ENCODE results near the gene SLC41A1. TPM values are rescaled to one million over a fixed set of nuclear protein-coding genes. Genes with fewer than 3 reads are reported as not detected.

Gene SLC41A1
- total RNA-seq, 1 donor from 2014 or later: 34.8 TPM

DNA sequence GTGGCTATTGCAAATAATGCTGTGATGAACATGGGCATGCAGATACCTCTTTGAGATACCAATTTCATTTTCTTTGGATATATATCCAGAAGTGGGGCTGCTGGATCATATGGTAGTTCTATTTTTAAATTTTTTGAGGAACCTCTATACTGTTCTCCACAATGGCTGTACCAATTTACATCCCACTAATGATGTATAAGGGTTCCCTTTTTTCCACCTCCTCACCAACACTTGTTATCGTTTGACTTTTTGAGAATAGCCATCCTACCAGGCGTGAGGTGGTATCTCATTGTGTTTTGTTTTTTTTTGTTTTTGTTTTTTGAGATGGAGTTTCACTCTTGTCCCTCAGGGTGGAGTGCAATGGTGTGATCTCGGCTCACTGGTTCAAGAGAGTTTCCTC is 56.4 kb downstream of the SLC41A1 start:
- H3K4me1 Mint-ChIP-seq (ENCODE audit: low read depth): peaks cover 5% of the 10 kb centered on the region
- no peaks in the 10 kb centered on the region for H3K9me3 Mint-ChIP-seq
- intact Hi-C loops (cut with micrococcal nuclease): no loop called here
- H3K4me3 Mint-ChIP-seq: no peak overlapping the region
- DNase-seq (ENCODE audit: low spot score): no peak
- no peak overlapping the region for H3K27ac Mint-ChIP-seq
- H3K36me3 Mint-ChIP-seq (ENCODE audit: low read depth): peaks cover 11% of the 10 kb centered on the region
- no peaks in the 10 kb centered on the region for H3K27me3 Mint-ChIP-seq (ENCODE audit: insufficient read depth)

DNA sequence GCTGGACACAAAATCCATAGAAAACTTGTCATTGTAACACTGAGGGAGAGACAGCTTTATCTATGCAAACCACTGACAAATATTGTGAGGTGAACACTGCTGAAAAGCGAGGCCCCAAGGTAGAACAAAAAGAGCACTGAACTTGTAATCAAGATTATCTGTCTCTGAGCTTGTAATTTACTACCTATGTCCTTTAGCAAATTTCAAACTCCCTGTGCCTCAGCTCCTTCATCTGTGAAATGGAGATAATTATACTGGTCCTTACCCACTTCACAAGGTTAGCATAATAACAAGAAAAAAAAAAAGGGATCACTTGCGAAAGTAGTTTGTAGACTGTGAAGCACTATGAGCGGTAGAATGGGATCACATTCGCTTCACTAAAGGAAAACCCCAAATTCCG is 58.1 kb downstream of the SLC41A1 start:
- Mint-ChIP-seq H3K4me3 (no peak overlapping the region), H3K9me3 (no peaks in the 10 kb centered on the region), H3K27me3 (ENCODE audit: insufficient read depth) (no peaks in the 10 kb centered on the region), H3K36me3 (ENCODE audit: low read depth) (peaks cover 7% of the 10 kb centered on the region), H3K4me1 (ENCODE audit: low read depth) (peaks cover 17% of the 10 kb centered on the region), H3K27ac (no peak overlapping the region)
- DNase-seq (ENCODE audit: low spot score): no peak
- intact Hi-C loops (cut with micrococcal nuclease): loop anchor here (5.0 kb wide), 1 partner anchor 97 kb away; the partner anchor contains the start of gene PM20D1

DNA sequence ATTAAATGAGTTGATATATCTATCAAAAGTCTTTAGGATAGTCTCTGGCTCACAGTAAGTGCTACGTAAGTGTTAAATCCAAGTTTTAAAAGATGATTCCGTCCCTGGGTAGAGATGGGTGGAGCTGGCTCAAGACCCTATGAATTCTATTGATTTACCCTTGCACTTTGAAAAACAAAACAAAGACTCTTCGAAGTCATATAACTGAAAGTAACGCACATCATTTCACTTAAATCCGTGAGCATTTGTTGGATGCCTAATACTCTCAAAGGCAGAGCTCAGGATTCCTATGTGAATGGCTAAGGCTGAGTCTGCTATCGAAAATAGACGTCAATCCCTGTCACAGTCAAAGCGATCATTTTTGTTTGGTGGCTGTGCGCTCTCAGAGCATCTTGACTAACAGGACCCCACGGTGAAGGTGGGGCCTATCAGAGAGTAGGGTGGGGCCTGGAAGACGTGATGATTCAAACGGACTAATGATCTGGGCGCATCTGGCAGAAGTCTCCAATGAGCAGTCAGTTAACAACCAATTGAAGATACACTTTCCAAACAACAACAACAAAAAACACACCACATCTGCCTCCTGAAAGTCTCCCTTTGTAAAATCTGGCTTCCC is 61.9 kb downstream of the SLC41A1 start:
- intact Hi-C loops (cut with micrococcal nuclease): loop anchor here (5.0 kb wide), 1 partner anchor 101 kb away; the partner anchor contains the start of gene PM20D1
- peaks cover 20% of the 10 kb centered on the region for H3K36me3 Mint-ChIP-seq (ENCODE audit: low read depth)
- no peaks in the 10 kb centered on the region for H3K9me3 Mint-ChIP-seq
- peak overlapping the region; percentile 97 for H3K27ac Mint-ChIP-seq
- peaks cover 40% of the 10 kb centered on the region for H3K4me1 Mint-ChIP-seq (ENCODE audit: low read depth)
- DNase-seq (ENCODE audit: low spot score): no peak
- no peaks in the 10 kb centered on the region for H3K27me3 Mint-ChIP-seq (ENCODE audit: insufficient read depth)
- H3K4me3 Mint-ChIP-seq: peak overlapping the region; percentile 94

DNA sequence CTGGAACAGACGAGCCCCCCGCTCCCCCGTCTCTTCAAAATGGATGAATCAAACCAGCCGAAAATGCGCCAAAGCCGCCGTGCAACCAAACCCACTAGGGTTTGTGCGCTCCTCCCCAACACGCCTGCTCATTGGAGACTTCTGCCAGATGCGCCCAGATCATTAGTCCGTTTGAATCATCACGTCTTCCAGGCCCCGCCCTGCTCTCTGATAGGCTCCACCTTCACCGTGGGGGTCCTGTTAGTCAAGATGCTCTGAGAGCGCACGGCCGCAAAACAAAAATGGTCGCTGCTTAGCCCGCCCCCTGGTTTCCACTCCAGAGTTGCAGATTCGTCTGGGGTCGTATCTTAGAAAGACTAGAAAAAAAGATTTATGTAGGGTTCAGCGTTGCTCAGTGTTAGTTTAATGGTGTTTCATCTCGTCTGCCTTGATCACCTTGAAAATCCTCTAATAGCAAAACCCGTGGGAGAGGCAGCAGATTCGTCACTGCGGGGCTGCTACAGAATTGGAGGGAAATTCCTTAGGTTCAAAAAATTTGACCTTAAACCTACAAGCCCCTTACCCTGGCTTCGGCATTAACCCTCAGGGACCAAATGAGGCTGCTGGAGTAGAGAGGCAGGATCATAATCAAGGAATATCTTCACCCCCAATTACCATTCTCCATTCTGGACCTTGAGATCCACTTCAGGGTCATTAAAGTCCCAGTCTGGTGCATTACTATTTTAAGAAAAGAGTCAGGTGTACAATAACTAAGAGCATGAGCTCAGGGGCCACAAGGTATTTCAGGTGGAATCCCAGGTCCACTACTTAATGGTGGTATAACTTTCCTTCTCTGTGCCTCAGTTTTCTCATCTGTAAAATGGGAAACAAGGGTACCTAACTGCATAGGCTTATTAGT is 62.6 kb downstream of the SLC41A1 start, which contains the start of gene NUCKS1:
Gene NUCKS1, minus strand, starts transcription at position 45 of the 898 bp plus-strand sequence. CDS start 209 bp downstream, outside the sequence.
- Mint-ChIP-seq H3K4me3 (peak within 1 kb of the TSS; percentile 99), H3K27ac (peak within 1 kb of the TSS; percentile 97), H3K9me3 (no peaks in the 10 kb centered on the region), H3K27me3 (ENCODE audit: insufficient read depth) (no peaks in the 10 kb centered on the region), H3K36me3 (ENCODE audit: low read depth) (peaks cover 20% of the 10 kb centered on the region), H3K4me1 (ENCODE audit: low read depth) (peaks cover 46% of the 10 kb centered on the region)
- peak; percentile 96 for DNase-seq (ENCODE audit: low spot score)
- intact Hi-C loops (cut with micrococcal nuclease): loop anchor here (1.0 to 5.0 kb wide), 4 partner anchors 11 to 102 kb away; partner anchors contain the start of genes PM20D1 and SLC41A1

DNA sequence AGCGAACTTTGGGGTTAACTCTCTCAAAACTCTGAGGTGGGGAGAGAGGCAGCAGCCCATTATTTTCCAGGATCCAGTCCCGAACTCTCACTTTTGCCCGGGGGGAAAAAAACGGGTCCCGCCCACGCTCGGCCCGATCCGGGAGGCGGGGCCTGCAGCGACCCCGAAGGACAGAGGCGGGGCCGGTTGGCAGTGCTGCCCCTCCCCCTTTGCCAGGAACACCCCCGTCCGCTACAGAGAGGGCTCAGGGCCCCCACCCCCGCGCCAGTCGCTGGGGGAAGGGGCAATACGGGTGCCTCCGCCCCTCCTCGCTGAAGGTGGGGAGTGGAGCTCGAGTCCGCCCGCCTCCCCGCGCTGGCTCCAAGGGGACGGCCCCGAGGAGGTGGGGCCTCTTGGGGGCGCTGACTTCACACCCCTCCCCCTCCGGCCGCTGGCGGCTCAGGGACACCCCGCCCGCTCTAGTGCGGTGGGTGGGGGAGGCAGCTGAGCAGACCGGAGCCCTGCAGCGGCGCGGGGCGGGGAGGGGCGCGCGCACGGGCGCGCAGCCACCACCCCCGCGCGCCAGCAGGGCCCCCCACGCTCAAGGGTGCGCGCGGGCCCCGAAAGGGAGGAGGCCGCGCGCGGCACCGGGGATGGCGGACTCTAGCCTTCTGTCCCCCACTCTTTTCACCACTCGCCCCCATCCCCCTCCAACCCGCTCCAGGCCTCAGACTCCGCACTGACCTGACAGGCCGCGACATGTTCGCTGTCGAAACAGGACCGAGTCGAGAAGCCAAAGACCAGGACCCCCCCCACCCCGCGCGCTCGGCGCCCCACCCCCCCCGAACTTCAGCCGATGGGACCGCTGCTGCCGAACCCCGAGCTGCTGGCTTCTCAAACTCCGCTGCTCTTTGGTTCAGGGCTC is 63.5 kb downstream of the SLC41A1 start:
- no peaks in the 10 kb centered on the region for H3K27me3 Mint-ChIP-seq (ENCODE audit: insufficient read depth)
- intact Hi-C loops (cut with micrococcal nuclease): loop anchor here (1.0 to 10.0 kb wide), 10 partner anchors 12 to 815 kb away; partner anchors contain the start of genes DSTYK, PM20D1, SLC41A1 and SLC45A3
- H3K36me3 Mint-ChIP-seq (ENCODE audit: low read depth): peaks cover 18% of the 10 kb centered on the region
- DNase-seq (ENCODE audit: low spot score): peak; percentile 94
- H3K4me3 Mint-ChIP-seq: peak overlapping the region; percentile 99
- no peaks in the 10 kb centered on the region for H3K9me3 Mint-ChIP-seq
- H3K27ac Mint-ChIP-seq: peak overlapping the region; percentile 97
- peaks cover 51% of the 10 kb centered on the region for H3K4me1 Mint-ChIP-seq (ENCODE audit: low read depth)

DNA sequence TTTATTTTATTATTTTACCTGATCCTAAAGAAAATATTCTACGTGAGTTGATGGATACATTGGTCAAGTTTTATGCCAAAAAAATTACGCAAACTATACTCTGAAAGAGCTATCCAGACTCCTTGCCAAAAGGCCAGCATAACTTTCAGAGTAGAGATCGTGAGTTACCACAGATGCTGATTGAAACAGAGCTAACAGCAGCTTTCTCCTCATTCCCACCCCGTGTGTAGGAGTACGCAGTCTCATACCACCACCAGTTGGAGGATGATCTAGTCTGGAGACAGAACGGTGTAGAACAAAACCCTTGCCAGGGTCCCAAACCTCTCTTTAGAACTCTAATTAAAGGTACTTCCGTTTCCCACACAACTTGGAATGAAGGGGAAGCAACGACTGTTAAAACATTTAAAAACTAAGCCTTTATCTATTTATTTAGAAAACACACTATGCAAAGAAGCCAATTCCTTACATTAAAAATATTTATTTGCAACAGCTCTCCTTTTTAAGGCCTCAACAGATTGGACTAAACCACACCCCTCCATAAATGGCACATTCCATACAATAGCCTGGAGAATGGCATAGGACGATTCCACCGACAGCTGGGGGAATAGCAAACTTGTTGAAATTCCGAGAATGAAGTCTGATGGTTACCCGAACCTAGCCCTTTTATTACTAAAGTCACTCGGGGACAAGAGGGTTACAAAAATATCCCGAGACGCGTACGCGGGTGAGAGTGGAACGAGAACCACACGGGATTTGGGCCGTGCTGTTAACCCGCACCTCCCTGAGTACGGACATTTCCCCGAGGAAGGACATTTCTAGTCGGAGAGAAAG is 64.4 kb downstream of the SLC41A1 start:
- Mint-ChIP-seq H3K27ac (peak overlapping the region; percentile 93), H3K27me3 (ENCODE audit: insufficient read depth) (no peaks in the 10 kb centered on the region), H3K9me3 (no peaks in the 10 kb centered on the region), H3K36me3 (ENCODE audit: low read depth) (peaks cover 20% of the 10 kb centered on the region), H3K4me1 (ENCODE audit: low read depth) (peaks cover 57% of the 10 kb centered on the region), H3K4me3 (peak overlapping the region; percentile 99)
- DNase-seq (ENCODE audit: low spot score): no peak
- intact Hi-C loops (cut with micrococcal nuclease): loop anchor here (1.0 to 10.0 kb wide), 7 partner anchors 29 to 816 kb away; partner anchors contain the start of genes DSTYK and SLC45A3

DNA sequence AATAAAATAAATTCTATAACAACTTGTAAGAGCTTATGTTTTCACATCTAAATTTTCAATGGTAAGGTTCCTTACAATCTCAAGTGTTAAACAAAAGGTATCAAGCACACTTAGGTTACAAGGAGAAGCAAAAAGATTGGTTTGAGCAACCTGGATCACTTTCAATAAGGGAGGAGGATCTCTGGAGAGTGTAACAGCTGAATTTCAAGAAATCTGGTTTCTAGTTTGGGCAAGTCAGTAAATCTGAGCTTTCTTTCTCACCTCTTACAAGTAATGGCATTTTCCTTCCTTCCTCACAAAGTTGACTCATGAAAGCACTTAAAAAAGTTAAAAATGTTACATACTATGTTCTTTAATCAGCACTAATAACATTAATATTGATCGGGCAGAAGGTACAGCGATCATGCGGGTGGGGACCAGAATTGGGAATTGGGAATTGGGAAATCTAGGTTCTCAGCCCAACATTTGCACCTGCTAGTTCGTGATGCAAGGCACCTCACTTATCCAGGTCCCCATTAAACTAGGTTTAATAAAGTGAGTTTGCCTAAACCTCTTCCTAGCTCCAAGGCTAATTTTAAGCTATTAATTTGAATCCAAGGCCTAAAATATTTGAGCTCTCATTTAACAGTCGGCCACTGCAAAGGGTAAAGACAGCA is 66.1 kb downstream of the SLC41A1 start:
- no peak for DNase-seq (ENCODE audit: low spot score)
- Mint-ChIP-seq H3K4me1 (ENCODE audit: low read depth) (peaks cover 65% of the 10 kb centered on the region), H3K27me3 (ENCODE audit: insufficient read depth) (no peaks in the 10 kb centered on the region), H3K4me3 (peak overlapping the region; percentile 48), H3K36me3 (ENCODE audit: low read depth) (peaks cover 19% of the 10 kb centered on the region), H3K9me3 (no peaks in the 10 kb centered on the region), H3K27ac (peak overlapping the region; percentile 11)
- intact Hi-C loops (cut with micrococcal nuclease): loop anchor here (10.0 kb wide), 3 partner anchors 462 to 818 kb away; partner anchors contain the start of gene DSTYK

DNA sequence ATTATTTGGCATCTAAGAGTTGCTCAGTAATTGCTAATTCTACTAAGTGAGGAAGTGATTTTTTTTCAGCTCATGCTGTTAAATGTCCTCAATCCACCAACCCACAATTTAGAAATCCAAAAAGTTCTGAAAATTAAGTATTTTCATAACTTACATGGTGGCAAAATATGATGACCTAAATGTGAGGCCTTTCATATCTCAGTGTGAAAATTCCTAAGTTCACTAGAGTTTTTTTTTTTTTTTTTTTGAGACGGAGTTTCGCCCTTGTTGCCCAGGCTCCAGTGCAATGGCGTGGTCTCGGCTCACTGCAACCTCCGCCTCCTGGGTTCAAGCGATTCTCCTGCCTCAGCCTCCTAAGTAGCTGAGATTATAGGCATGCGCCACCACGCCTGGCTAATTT is 68.6 kb downstream of the SLC41A1 start:
- H3K4me3 Mint-ChIP-seq: no peak overlapping the region
- H3K27ac Mint-ChIP-seq: no peak overlapping the region
- no peaks in the 10 kb centered on the region for H3K27me3 Mint-ChIP-seq (ENCODE audit: insufficient read depth)
- DNase-seq (ENCODE audit: low spot score): no peak
- intact Hi-C loops (cut with micrococcal nuclease): loop anchor here (10.0 kb wide), 3 partner anchors 460 to 820 kb away; partner anchors contain the start of gene DSTYK
- H3K36me3 Mint-ChIP-seq (ENCODE audit: low read depth): peaks cover 19% of the 10 kb centered on the region
- peaks cover 61% of the 10 kb centered on the region for H3K4me1 Mint-ChIP-seq (ENCODE audit: low read depth)
- H3K9me3 Mint-ChIP-seq: no peaks in the 10 kb centered on the region

DNA sequence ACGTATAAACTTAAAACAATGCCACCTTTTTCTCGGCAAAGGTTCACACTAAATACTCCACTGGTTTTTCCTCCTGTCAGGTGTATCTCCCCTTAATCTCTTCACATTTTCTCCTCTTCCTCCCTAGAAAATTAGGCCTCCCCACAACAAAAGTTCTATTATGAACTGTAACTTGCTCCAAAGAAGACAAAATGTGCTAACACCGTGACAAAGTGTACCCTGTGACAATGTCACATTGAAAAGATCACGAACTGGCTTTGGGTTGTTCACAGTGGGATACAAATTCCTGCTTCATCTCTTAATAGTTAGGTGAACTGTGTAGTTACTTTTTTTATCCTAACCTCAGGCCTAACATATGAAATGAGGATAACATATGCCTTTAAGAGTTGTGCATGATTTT is 69.0 kb downstream of the SLC41A1 start:
- Mint-ChIP-seq H3K27ac (no peak overlapping the region), H3K9me3 (no peaks in the 10 kb centered on the region), H3K4me1 (ENCODE audit: low read depth) (peaks cover 64% of the 10 kb centered on the region), H3K27me3 (ENCODE audit: insufficient read depth) (no peaks in the 10 kb centered on the region), H3K36me3 (ENCODE audit: low read depth) (peaks cover 18% of the 10 kb centered on the region), H3K4me3 (no peak overlapping the region)
- DNase-seq (ENCODE audit: low spot score): no peak
- intact Hi-C loops (cut with micrococcal nuclease): loop anchor here (10.0 kb wide), 3 partner anchors 459 to 821 kb away; partner anchors contain the start of gene DSTYK

DNA sequence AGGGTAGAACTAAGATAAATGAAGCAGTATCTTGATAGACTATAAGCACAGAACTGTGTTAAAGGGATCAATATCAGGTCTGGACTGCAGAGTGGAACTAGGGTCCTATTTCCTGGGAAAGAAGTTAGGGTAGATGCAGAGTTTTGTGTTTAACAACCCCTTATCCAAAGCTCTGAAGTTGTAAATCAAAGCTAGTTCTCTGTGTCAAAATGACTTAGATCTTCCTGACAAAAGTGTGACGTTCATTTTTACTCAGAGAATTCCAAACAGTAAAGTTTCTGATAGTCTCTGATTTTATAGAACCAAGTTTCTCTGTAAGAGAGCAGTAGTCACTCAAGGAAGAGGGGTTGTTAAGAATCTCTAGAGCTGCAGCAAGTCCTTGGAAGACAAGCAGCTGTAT is 71.3 kb downstream of the SLC41A1 start:
- H3K27me3 Mint-ChIP-seq (ENCODE audit: insufficient read depth): no peaks in the 10 kb centered on the region
- no peak overlapping the region for H3K4me3 Mint-ChIP-seq
- H3K9me3 Mint-ChIP-seq: no peaks in the 10 kb centered on the region
- no peak overlapping the region for H3K27ac Mint-ChIP-seq
- intact Hi-C loops (cut with micrococcal nuclease): loop anchor here (10.0 kb wide), 3 partner anchors 457 to 823 kb away; partner anchors contain the start of gene DSTYK
- peaks cover 45% of the 10 kb centered on the region for H3K4me1 Mint-ChIP-seq (ENCODE audit: low read depth)
- DNase-seq (ENCODE audit: low spot score): no peak
- peaks cover 12% of the 10 kb centered on the region for H3K36me3 Mint-ChIP-seq (ENCODE audit: low read depth)
